ENCODE results near the gene ZFP36L2.
"Not testable (repeated sequence)": the region's sequence is repeated elsewhere in the genome, so short reads cannot be mapped to it uniquely, and the experiment has no call there.

Gene ZFP36L2

GRCh38 chr2:43192744-43193651 lies 33.4 kb downstream of the ZFP36L2 start:
- no peak overlapping the region for H3K4me3 ChIP-seq (ENCODE audit: low read length)
- no peak for DNase-seq (ENCODE audit: low read depth)
- TF ChIP-seq, protein P1, sequence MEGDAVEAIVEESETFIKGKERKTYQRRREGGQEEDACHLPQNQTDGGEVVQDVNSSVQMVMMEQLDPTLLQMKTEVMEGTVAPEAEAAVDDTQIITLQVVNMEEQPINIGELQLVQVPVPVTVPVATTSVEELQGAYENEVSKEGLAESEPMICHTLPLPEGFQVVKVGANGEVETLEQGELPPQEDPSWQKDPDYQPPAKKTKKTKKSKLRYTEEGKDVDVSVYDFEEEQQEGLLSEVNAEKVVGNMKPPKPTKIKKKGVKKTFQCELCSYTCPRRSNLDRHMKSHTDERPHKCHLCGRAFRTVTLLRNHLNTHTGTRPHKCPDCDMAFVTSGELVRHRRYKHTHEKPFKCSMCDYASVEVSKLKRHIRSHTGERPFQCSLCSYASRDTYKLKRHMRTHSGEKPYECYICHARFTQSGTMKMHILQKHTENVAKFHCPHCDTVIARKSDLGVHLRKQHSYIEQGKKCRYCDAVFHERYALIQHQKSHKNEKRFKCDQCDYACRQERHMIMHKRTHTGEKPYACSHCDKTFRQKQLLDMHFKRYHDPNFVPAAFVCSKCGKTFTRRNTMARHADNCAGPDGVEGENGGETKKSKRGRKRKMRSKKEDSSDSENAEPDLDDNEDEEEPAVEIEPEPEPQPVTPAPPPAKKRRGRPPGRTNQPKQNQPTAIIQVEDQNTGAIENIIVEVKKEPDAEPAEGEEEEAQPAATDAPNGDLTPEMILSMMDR (conservative IDR thresholded peaks at IDR 0.05; ENCODE audit: low read length): no peak

DNA sequence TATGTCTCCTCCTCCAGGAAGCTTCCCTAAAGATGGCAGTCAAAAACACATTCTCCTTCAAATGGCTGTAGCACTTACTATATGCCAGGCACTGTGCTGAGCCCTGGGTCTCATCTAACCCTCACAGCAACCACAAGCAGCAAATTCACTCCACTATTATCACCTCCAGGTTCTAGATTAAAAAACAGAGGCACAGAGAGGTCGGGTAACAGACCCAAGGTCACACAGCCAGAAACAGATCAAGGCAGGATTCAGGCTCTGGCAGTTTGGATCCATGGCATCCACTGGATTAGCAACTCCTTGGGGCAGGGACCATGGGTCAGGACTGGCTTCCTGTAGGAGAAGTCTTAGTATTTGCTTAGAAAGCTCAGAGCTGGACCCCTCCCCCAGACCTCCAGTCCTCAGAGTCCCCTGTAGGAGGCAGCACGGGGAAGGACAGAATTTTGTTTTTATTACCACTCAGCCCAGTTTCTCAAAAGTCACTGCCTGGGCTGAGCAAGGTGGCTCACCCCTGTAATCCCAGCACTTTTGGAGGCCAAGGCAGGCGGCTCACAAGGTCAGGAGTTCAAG lies 34.4 kb downstream of the ZFP36L2 start:
- H3K4me3 ChIP-seq (ENCODE audit: low read length): no peak overlapping the region
- no peak for DNase-seq (ENCODE audit: low read depth)
- TF ChIP-seq, protein P1 (conservative IDR thresholded peaks at IDR 0.05; ENCODE audit: low read length): peak; percentile 31; the same call in 1 of the 2 replicates

DNA sequence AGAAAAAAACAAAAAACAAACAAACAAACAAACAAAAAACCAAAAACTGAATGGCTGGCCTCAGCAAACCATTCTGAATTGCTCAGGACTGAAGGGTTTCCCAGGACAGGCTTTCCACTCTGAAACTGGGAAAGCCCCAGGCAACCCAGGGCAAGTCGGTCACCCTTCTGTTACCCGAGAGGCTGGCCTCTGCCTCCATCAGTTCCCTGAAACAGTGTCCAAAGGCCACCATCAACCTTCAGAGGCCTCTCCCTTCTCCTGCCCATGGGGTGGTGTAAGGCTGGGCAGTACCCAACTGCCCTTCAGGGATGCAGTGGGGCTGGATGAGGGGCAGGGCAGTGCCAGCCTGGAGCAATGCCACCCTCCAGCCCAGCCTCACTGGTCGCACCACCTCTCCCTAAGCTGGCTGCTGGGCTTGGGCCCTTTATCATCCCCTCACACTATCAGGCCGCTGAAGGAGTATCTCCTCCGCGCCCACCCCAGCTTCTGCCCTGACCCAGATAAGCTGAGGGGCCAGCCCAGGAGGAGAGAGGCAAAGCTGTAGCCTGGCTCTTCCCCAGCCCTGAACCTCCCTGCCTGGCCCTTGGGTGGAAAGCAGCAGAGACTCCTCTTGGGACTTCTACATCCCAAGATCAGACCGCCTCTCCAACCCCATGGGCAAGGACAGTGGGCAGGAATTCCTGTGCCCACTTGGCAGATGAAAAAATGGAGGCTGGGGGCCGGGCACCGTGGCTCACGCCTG lies 35.9 kb downstream of the ZFP36L2 start:
- TF ChIP-seq, protein P1 (conservative IDR thresholded peaks at IDR 0.05; ENCODE audit: low read length): no peak
- no peak overlapping the region for H3K4me3 ChIP-seq (ENCODE audit: low read length)
- DNase-seq (ENCODE audit: low read depth): no peak

GRCh38 chr2:43189861-43190260 lies 36.5 kb downstream of the ZFP36L2 start:
- H3K4me3 ChIP-seq (ENCODE audit: low read length); DNase-seq (ENCODE audit: low read depth): not testable (repeated sequence)

- H3K4me3 ChIP-seq (ENCODE audit: low read length): no peak overlapping the region
- TF ChIP-seq, protein P1 (conservative IDR thresholded peaks at IDR 0.05; ENCODE audit: low read length): no peak
- DNase-seq (ENCODE audit: low read depth): no peak
Observed at GRCh38 chr2:43188561-43189386, 37.6 kb downstream of the ZFP36L2 start.

DNA sequence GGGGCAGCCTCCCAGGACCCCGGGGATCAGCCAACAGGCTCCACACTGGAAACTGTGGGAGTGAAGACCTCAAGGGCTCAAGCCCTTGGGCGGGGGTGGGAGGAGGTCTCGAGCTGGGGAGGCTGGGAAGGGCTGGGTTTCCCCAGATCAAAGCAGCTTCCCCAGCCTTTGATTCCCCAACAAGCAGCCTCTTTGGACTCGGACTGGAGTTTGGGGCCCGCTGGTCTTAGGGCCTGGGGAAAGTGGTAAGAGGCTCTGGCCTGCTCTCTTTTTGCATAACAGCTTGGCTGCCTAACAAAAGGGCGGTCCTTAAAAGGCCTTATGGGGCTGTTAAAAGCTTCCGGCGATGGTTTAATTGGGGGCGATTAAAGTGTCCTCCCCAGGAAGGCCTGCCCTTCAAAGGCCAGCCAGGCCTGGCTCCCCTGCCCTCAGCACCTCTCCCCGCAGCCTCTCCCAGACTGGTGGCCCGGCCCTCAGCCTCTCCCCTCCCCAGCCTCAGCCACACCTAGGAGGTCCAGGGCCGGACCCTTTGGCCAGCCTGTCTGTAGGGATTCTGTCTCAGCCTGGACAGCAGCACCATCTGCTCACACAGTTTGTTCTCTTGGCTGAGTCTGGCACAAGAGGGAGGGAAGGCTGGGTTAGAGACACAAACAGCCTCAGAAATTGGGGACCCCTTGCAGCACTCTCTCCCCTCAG lies 39.6 kb downstream of the ZFP36L2 start:
- H3K4me3 ChIP-seq (ENCODE audit: low read length): no peak overlapping the region
- DNase-seq (ENCODE audit: low read depth): no peak
- TF ChIP-seq, protein P1 (conservative IDR thresholded peaks at IDR 0.05; ENCODE audit: low read length): no peak
